Panc1 (cell line): ENCODE data around the gene RIPK1. TPM values are rescaled to one million over a fixed set of nuclear protein-coding genes. Genes with fewer than 3 reads are reported as not detected.

Source experiments
- ATAC-seq: fragments of 200-7000 bp; cut with Tn5 transposase; 2 replicates; pipeline ENCODE4 v1.9.1; 2020; ENCODE audit warnings: mild to moderate bottlenecking, moderate library complexity
- BruUV-seq: library from RNA; stranded (reverse); fragments of 400-500 nt; replicated peaks from 2 replicates; lab custom pipeline; 2021; lab: Mats Ljungman, UMichigan
- CTCF ChIA-PET: fragments of 300-600 bp; sonication (Branson Sonifier 250); formaldehyde crosslinking; loops from one replicate; lab custom pipeline; 2022; ENCODE audit warnings: antibody characterized with exemption; lab: Charles Lee
- POLR2A ChIA-PET: fragments of 300-600 bp; sonication (Branson Sonifier 250); formaldehyde crosslinking; loops from one replicate; lab custom pipeline; 2022; ENCODE audit warnings: antibody characterized with exemption; lab: Charles Lee
- DNase-seq: peaks from one replicate; pipeline ENCODE4 v3.0.0-alpha.2; 2010; ENCODE audit warnings: low read depth, low spot score
- H3K27ac ChIP-seq: 2 replicates; pipeline ENCODE4 v1.5.1; 2011; ENCODE audit warnings: mild to moderate bottlenecking, low read length, inconsistent platforms
- H3K27me3 ChIP-seq: fragments of 200-500 bp; sonication (Bioruptor generic); 2 replicates; pipeline ENCODE4 v1.6.0; 2014; ENCODE audit warnings: low read length, inconsistent platforms; ENCODE audit not compliant: control insufficient read depth, insufficient read depth
- H3K36me3 ChIP-seq: fragments of 200-500 bp; sonication (Bioruptor generic); 2 replicates; pipeline ENCODE4 v1.5.1; 2014; ENCODE audit warnings: inconsistent platforms, mild to moderate bottlenecking, low read length, moderate library complexity; ENCODE audit not compliant: control insufficient read depth, insufficient read depth
- H3K4me1 ChIP-seq: 2 replicates; pipeline ENCODE4 v1.5.1; 2011; ENCODE audit warnings: inconsistent platforms, mild to moderate bottlenecking, low read length, moderate library complexity; ENCODE audit not compliant: control insufficient read depth, insufficient read depth
- H3K4me3 ChIP-seq, 2 experiments: 2 replicates each; pipeline ENCODE4 v1.5.1; 2011 to 2012; ENCODE audit warnings: low read depth in 2 of 2, low read length in 2 of 2, mild to moderate bottlenecking in 2 of 2, inconsistent platforms in 1 of 2, moderate library complexity in 1 of 2
- H3K9me3 ChIP-seq: fragments of 200-500 bp; sonication (Bioruptor generic); 2 replicates; pipeline ENCODE4 v1.5.1; 2014; ENCODE audit warnings: low read depth, mild to moderate bottlenecking, inconsistent platforms, low read length, moderate library complexity; ENCODE audit not compliant: control insufficient read depth, insufficient read depth
- CTCF ChIP-seq: fragments of 450-650 bp; IDR thresholded peaks from 2 replicates; pipeline ENCODE4 v1.5.1; 2017; ENCODE audit warnings: mild to moderate bottlenecking
- POLR2AphosphoS5 ChIP-seq: IDR thresholded peaks from 2 replicates; pipeline ENCODE4 v1.6.1; 2012; ENCODE audit warnings: mild to moderate bottlenecking, low read depth, low read length, moderate library complexity
- SIN3A ChIP-seq: IDR thresholded peaks from 2 replicates; pipeline ENCODE4 v1.6.1; 2012; ENCODE audit warnings: low read depth, mild to moderate bottlenecking, low read length, moderate library complexity, borderline replicate concordance; ENCODE audit not compliant: insufficient read depth
- TCF7L2 ChIP-seq: IDR thresholded peaks from 2 replicates; pipeline ENCODE4 v1.6.1; 2011; ENCODE audit warnings: mild to moderate bottlenecking, low read depth, low read length, inconsistent platforms
- in situ Hi-C: cut with HindIII; loops from 2 replicates; pipeline ENCODE4 v1.10.0; 2016; ENCODE audit warnings: low sequenced_read_pairs, low pct_unique_long_range_greater_than_20kb
- intact Hi-C: fragments of 100-400 bp; cut with micrococcal nuclease; formaldehyde crosslinking; loops from one replicate; pipeline ENCODE4 v1.10.0; 2022; ENCODE audit not compliant: unreplicated experiment
- total RNA-seq: library from RNA; stranded (reverse); gene quantifications from one replicate; pipeline ENCODE4 v1.2.1, GENCODE V29; 2021; ENCODE audit not compliant: unreplicated experiment
- TF ChIP-seq, protein P1 (sequence below), 2 experiments: IDR thresholded peaks; 2 replicates each; pipeline ENCODE4 v1.6.1; 2011 to 2012; ENCODE audit warnings: low read depth in 2 of 2, control low read depth in 1 of 2, low read length in 1 of 2, mild to moderate bottlenecking in 1 of 2, moderate library complexity in 1 of 2; ENCODE audit not compliant: insufficient read depth in 1 of 2

Gene RIPK1
- total RNA-seq, 1 experiment from 2014 or later: 31.6 TPM

GRCh38 chr6:3143158-3143557 lies 74.9 kb downstream of the RIPK1 start:
- Histone ChIP-seq H3K27ac (no peak overlapping the region), H3K9me3 (no peaks in the 10 kb centered on the region), H3K4me1 (no peaks in the 10 kb centered on the region), H3K27me3 (no peaks in the 10 kb centered on the region), H3K4me3 (no peak overlapping the region), H3K36me3 (no peaks in the 10 kb centered on the region; the same call in none of the 2 replicates)
- in situ Hi-C loops: no loop called here
- TF ChIP-seq TCF7L2 (no peak), CTCF (no peak), POLR2AphosphoS5 (no peak), SIN3A (no peak)
- TF ChIP-seq, protein P1, sequence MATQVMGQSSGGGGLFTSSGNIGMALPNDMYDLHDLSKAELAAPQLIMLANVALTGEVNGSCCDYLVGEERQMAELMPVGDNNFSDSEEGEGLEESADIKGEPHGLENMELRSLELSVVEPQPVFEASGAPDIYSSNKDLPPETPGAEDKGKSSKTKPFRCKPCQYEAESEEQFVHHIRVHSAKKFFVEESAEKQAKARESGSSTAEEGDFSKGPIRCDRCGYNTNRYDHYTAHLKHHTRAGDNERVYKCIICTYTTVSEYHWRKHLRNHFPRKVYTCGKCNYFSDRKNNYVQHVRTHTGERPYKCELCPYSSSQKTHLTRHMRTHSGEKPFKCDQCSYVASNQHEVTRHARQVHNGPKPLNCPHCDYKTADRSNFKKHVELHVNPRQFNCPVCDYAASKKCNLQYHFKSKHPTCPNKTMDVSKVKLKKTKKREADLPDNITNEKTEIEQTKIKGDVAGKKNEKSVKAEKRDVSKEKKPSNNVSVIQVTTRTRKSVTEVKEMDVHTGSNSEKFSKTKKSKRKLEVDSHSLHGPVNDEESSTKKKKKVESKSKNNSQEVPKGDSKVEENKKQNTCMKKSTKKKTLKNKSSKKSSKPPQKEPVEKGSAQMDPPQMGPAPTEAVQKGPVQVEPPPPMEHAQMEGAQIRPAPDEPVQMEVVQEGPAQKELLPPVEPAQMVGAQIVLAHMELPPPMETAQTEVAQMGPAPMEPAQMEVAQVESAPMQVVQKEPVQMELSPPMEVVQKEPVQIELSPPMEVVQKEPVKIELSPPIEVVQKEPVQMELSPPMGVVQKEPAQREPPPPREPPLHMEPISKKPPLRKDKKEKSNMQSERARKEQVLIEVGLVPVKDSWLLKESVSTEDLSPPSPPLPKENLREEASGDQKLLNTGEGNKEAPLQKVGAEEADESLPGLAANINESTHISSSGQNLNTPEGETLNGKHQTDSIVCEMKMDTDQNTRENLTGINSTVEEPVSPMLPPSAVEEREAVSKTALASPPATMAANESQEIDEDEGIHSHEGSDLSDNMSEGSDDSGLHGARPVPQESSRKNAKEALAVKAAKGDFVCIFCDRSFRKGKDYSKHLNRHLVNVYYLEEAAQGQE (IDR thresholded peaks at IDR 0.05; ENCODE audit: insufficient read depth in 1 of 2, low read depth in 2 of 2, low read length in 1 of 2): no peak
- CTCF ChIA-PET: no interaction called here
- DNase-seq (no peak), ATAC-seq (no peak)
- no TSS peak for BruUV-seq
- intact Hi-C loops: no loop called here
- POLR2A ChIA-PET: interaction anchor here (0.6 kb wide), 1 partner anchor 129 kb away, joined by 3 read pairs; no protein-coding TSS in a partner anchor

DNA sequence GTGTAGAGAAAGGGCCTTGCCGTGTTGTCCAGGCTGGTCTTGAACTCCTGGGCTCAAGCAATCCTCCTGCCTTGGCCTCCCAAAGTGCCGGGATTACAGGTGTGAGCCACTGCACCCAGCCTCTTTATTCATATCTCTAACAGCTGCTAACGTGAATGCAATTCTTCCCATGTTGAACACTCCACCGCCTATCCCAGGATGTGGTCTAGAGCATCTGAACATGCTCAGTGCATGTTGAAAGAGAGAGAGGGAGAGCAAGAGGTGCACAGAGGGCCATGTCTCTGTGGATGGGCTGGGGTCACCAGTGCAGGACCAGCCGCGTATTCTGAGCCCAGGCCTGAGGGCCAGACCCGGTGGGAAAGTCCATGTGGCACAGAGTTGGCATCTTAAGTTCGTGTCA lies 76.3 kb downstream of the RIPK1 start:
- CTCF ChIA-PET: no interaction called here
- TF ChIP-seq, protein P1 (IDR thresholded peaks at IDR 0.05; ENCODE audit: insufficient read depth in 1 of 2, low read depth in 2 of 2, low read length in 1 of 2): no peak
- no peak for TF ChIP-seq CTCF
- TF ChIP-seq POLR2AphosphoS5: no peak
- no peak for TF ChIP-seq SIN3A
- TF ChIP-seq TCF7L2: no peak

More for the DNA sequence above, 76.3 kb downstream of the RIPK1 start:
- no peaks in the 10 kb centered on the region for H3K27me3 ChIP-seq
- DNase-seq (no peak), ATAC-seq (no peak)
- H3K27ac ChIP-seq: no peak overlapping the region
- H3K4me1 ChIP-seq: no peaks in the 10 kb centered on the region
- POLR2A ChIA-PET: no interaction called here
- no peak overlapping the region for H3K4me3 ChIP-seq
- in situ Hi-C loops (no loop called here), intact Hi-C loops (no loop called here)
- no peaks in the 10 kb centered on the region for H3K9me3 ChIP-seq
- H3K36me3 ChIP-seq: no peaks in the 10 kb centered on the region; the same call in none of the 2 replicates
- no TSS peak for BruUV-seq
